H1 (cell line): Measurements from ENCODE around the gene IL13RA1. TPM values are rescaled to one million over a fixed set of nuclear protein-coding genes. Genes with fewer than 3 reads are reported as not detected.
"Not testable (repeated sequence)": the region's sequence is repeated elsewhere in the genome, so short reads cannot be mapped to it uniquely, and the experiment has no call there.

Experiments
- CTCF ChIA-PET: fragments of 300-600 bp; sonication (Branson Sonifier 250); formaldehyde crosslinking; loops from one replicate; lab custom pipeline; 2021; ENCODE audit not compliant: partially characterized antibody; lab: Charles Lee
- POLR2A ChIA-PET: fragments of 300-600 bp; sonication (Branson Sonifier 250); formaldehyde crosslinking; loops from one replicate; lab custom pipeline; 2021; ENCODE audit warnings: inconsistent platforms; ENCODE audit not compliant: partially characterized antibody; lab: Charles Lee
- DNase-seq, 2 experiments: peaks; one replicate each; pipeline versions ENCODE4 v3.0.0 to v3.0.0-alpha.2; 2010 to 2022; ENCODE audit warnings: low spot score in 2 of 2, low read depth in 1 of 2, mixed read lengths in 1 of 2
- FAIRE-seq: peaks from 2 replicates; lab custom pipeline; 2011; peaks lifted over from hg19 to GRCh38; lab: Jason Lieb, UNC
- H2AFZ ChIP-seq: 2 replicates; pipeline ENCODE4 v1.8.1; 2012; ENCODE audit warnings: low read length, inconsistent platforms
- H2AK5ac ChIP-seq: 2 replicates; pipeline ENCODE4 v1.6.1; 2013; ENCODE audit warnings: low read depth, low read length
- H2BK120ac ChIP-seq: replicated peaks from 2 replicates; pipeline ENCODE3; 2013; ENCODE audit warnings: low read depth, low read length, inconsistent platforms
- H2BK12ac ChIP-seq: 2 replicates; pipeline ENCODE4 v1.6.1; 2013; ENCODE audit warnings: low read depth, low read length
- H2BK15ac ChIP-seq: 2 replicates; pipeline ENCODE4 v1.6.1; 2013; ENCODE audit warnings: low read length
- H2BK20ac ChIP-seq: 2 replicates; pipeline ENCODE4 v1.6.1; 2013; ENCODE audit warnings: low read length
- H2BK5ac ChIP-seq: 2 replicates; pipeline ENCODE4 v1.6.1; 2013; ENCODE audit warnings: low read depth, low read length
- H3K14ac ChIP-seq: 2 replicates; pipeline ENCODE4 v1.6.1; 2013; ENCODE audit warnings: inconsistent platforms; ENCODE audit not compliant: insufficient read length
- H3K18ac ChIP-seq: 2 replicates; pipeline ENCODE4 v1.6.1; 2013; ENCODE audit warnings: low read length; ENCODE audit errors: extremely low read depth
- H3K23ac ChIP-seq: 2 replicates; pipeline ENCODE4 v1.6.1; 2013; ENCODE audit warnings: inconsistent platforms; ENCODE audit not compliant: insufficient read length
- H3K23me2 ChIP-seq: 2 replicates; pipeline ENCODE4 v1.6.1; 2013; ENCODE audit warnings: low read depth, low read length
- H3K27ac ChIP-seq: 2 replicates; pipeline ENCODE4 v1.6.1; 2011; ENCODE audit warnings: low read depth, low read length, inconsistent platforms
- H3K27me3 ChIP-seq, 4 experiments: replicated peaks in 1 of 4; 1 replicate in 1 of 4; 2 replicates in 3 of 4; pipeline versions ENCODE4 v1.6.1 to v1.8.1; 2011 to 2013; ENCODE audit warnings: low read length in 3 of 4, mild to moderate bottlenecking in 3 of 4, inconsistent platforms in 2 of 4, mixed read lengths in 2 of 4, moderate library complexity in 1 of 4; ENCODE audit not compliant: control insufficient read depth in 3 of 4, insufficient read depth in 3 of 4; ENCODE audit errors: extremely low read depth in 1 of 4
- H3K36me3 ChIP-seq, 4 experiments: 2 replicates each; pipeline versions ENCODE4 v1.6.1 to v1.8.1; 2011 to 2013; ENCODE audit warnings: mild to moderate bottlenecking in 4 of 4, low read length in 3 of 4, moderate library complexity in 2 of 4, control low read depth in 1 of 4, inconsistent platforms in 1 of 4; ENCODE audit not compliant: insufficient read depth in 4 of 4, control insufficient read depth in 2 of 4
- H3K4ac ChIP-seq: replicated peaks from 2 replicates; pipeline ENCODE3; 2013; ENCODE audit warnings: low read length, low read depth, mixed read lengths, inconsistent platforms; ENCODE audit not compliant: insufficient read length
- H3K4me1 ChIP-seq, 4 experiments: replicated peaks in 1 of 4; 1 replicate in 1 of 4; 2 replicates in 3 of 4; pipeline versions ENCODE4 v1.6.1 to v1.8.1; 2011 to 2013; ENCODE audit warnings: low read length in 3 of 4, inconsistent platforms in 2 of 4, mixed read lengths in 1 of 4; ENCODE audit not compliant: insufficient read depth in 4 of 4, control insufficient read depth in 3 of 4
- H3K4me2 ChIP-seq, 2 experiments: 2 replicates each; pipeline versions ENCODE4 v1.6.1 to v1.8.1; 2011 to 2013; ENCODE audit warnings: low read depth in 2 of 2, low read length in 2 of 2, control low read depth in 1 of 2, inconsistent platforms in 1 of 2, mild to moderate bottlenecking in 1 of 2; ENCODE audit not compliant: insufficient read depth in 1 of 2
- H3K4me3 ChIP-seq, 4 experiments: fragments of 200-600, 300-600 bp in 1 of 4; sonication (generic), shearing (Covaris generic), sonication (Bioruptor Twin) in 1 of 4; 2 replicates each; pipeline versions ENCODE4 v1.5.1 to v1.8.1; 2011 to 2016; ENCODE audit warnings: low read length in 4 of 4, low read depth in 3 of 4, control low read depth in 2 of 4, inconsistent platforms in 2 of 4, mild to moderate bottlenecking in 2 of 4, mixed read lengths in 1 of 4, moderate library complexity in 1 of 4; ENCODE audit not compliant: insufficient read depth in 2 of 4; ENCODE audit errors: extremely low read depth in 1 of 4
- H3K56ac ChIP-seq: replicated peaks from 2 replicates; pipeline ENCODE3; 2013; ENCODE audit warnings: low read depth, mild to moderate bottlenecking, mixed read lengths, low read length, inconsistent platforms; ENCODE audit not compliant: insufficient read length
- H3K79me1 ChIP-seq: 2 replicates; pipeline ENCODE4 v1.6.1; 2013; ENCODE audit warnings: low read depth, low read length, control low read depth
- H3K79me2 ChIP-seq, 2 experiments: 2 replicates each; pipeline versions ENCODE4 v1.6.1 to v1.8.1; 2012 to 2013; ENCODE audit warnings: low read length in 2 of 2, mild to moderate bottlenecking in 2 of 2, inconsistent platforms in 1 of 2; ENCODE audit not compliant: insufficient read depth in 2 of 2, control insufficient read depth in 1 of 2
- H3K9ac ChIP-seq, 4 experiments: replicated peaks in 1 of 4; 1 replicate in 1 of 4; 2 replicates in 3 of 4; pipeline versions ENCODE4 v1.6.1 to v1.8.1; 2011 to 2013; ENCODE audit warnings: low read depth in 3 of 4, low read length in 3 of 4, control low read depth in 2 of 4, mild to moderate bottlenecking in 2 of 4, moderate library complexity in 2 of 4, inconsistent platforms in 1 of 4; ENCODE audit errors: extremely low read depth in 1 of 4
- H3K9me3 ChIP-seq, 2 experiments: 2 replicates each; pipeline versions ENCODE4 v1.6.1 to v1.8.1; 2012 to 2013; ENCODE audit warnings: mild to moderate bottlenecking in 2 of 2, moderate library complexity in 2 of 2, control low read depth in 1 of 2, inconsistent platforms in 1 of 2, low read depth in 1 of 2, low read length in 1 of 2, mixed read lengths in 1 of 2; ENCODE audit not compliant: insufficient read depth in 2 of 2
- H4K20me1 ChIP-seq, 2 experiments: replicated peaks in 1 of 2; 2 replicates each; pipeline versions ENCODE3 to v1.8.1; 2011 to 2013; ENCODE audit warnings: inconsistent platforms in 2 of 2, low read length in 2 of 2, mild to moderate bottlenecking in 1 of 2; ENCODE audit not compliant: insufficient read depth in 2 of 2, control insufficient read depth in 1 of 2
- H4K5ac ChIP-seq: 2 replicates; pipeline ENCODE4 v1.6.1; 2013; ENCODE audit warnings: low read length, low read depth, mixed read lengths, inconsistent platforms; ENCODE audit not compliant: insufficient read length
- H4K8ac ChIP-seq: 2 replicates; pipeline ENCODE4 v1.8.0; 2013; ENCODE audit warnings: mild to moderate bottlenecking, moderate library complexity, low read length, inconsistent platforms; ENCODE audit not compliant: insufficient read depth; ENCODE audit errors: extremely low read depth
- H4K91ac ChIP-seq: replicated peaks from 2 replicates; pipeline ENCODE3; 2013; ENCODE audit warnings: low read length, mixed read lengths, inconsistent platforms; ENCODE audit not compliant: insufficient read length
- WGBS, 2 experiments: shearing (Covaris generic) in 1 of 2; methylation state at CpG; one replicate each; pipeline versions ENCODE4 v1.1.6 to v1.1.7; 2013 to 2015; ENCODE audit warnings: low lambda C conversion rate in 2 of 2, mixed read lengths in 2 of 2, inconsistent platforms in 1 of 2, low coverage in 1 of 2, missing lambda C conversion rate in 1 of 2; ENCODE audit not compliant: insufficient replicate concordance in 2 of 2, insufficient coverage in 1 of 2, insufficient read length in 1 of 2; ENCODE audit errors: extremely low coverage in 1 of 2, missing lambda C conversion rate in 1 of 2; 5-methylcytosine and 5-hydroxymethylcytosine counted together
- polyA plus RNA-seq, 7 experiments: library from polyadenylated mRNA; depleted of rRNA in 3 of 7; stranded (reverse) in 5 of 7; unstranded in 2 of 7; fragments of >200 nt in 5 of 7; fragments of 200-250 nt in 2 of 7; gene quantifications; 1 replicate in 5 of 7; 2 replicates in 1 of 7; 4 replicates in 1 of 7; pipeline versions ENCODE4 v1.2.1 to v1.2.3, GENCODE V29; 2011 to 2013; ENCODE audit warnings: missing spikeins in 2 of 7, mixed read lengths in 2 of 7
- total RNA-seq: library from RNA; stranded (reverse); fragmentation: NEBNext Ultra II Directional; extraction: Animal tissue kit (Norgen Biotek cat#: 25700); gene quantifications from 2 replicates; pipeline ENCODE4 v1.2.1, GENCODE V29; 2021

IL13RA1 gene
- total and polyA plus RNA-seq, 2 of the 8 experiments (the other 6 are each of a cell fraction or from before 2014, with no cell fraction given), result 3.3 to 9.4 TPM

GRCh38 chrX:118715917-118716316 is 11.5 kb upstream of the IL13RA1 start:
- H3K4me2 ChIP-seq, H3K4ac ChIP-seq, H4K20me1 ChIP-seq, H3K14ac ChIP-seq, H4K8ac ChIP-seq, POLR2A ChIA-PET, H3K27me3 ChIP-seq, H3K36me3 ChIP-seq, H4K91ac ChIP-seq, H4K5ac ChIP-seq, H3K23me2 ChIP-seq, H3K4me3 ChIP-seq, H2BK15ac ChIP-seq, H2BK5ac ChIP-seq, H2AFZ ChIP-seq, H3K9ac ChIP-seq, H3K4me1 ChIP-seq, DNase-seq, H3K27ac ChIP-seq, H3K56ac ChIP-seq, H3K79me1 ChIP-seq, H3K23ac ChIP-seq, H3K9me3 ChIP-seq, H2BK120ac ChIP-seq, H2BK20ac ChIP-seq, H2BK12ac ChIP-seq, H3K18ac ChIP-seq, H2AK5ac ChIP-seq, CTCF ChIA-PET, H3K79me2 ChIP-seq, FAIRE-seq: not testable (repeated sequence)
- 78% methylated on average over 7 of the region's 14 CpGs; no CpG with 5 or more reads in 1 of the 2 experiments for WGBS, 2 experiments

DNA sequence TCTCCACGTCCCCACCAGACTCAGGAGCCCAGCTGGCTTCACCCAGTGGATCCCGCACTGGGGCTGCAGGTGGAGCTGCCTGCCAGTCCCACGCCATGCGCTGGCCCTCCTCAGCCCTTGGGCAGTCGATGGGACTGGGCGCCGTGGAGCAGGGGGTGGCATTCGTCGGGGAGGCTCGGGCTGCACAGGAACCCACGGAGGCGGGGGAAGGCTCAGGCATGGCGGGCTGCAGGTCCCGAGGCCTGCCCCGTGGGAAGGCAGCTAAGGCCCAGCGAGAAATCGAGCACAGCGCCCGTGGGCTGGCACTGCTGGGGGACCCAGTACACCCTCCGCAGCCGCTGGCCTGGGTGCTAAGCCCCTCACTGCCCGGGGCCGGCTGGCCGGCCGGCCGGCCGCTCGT is 10.6 kb upstream of the IL13RA1 start:
- H3K23ac ChIP-seq, POLR2A ChIA-PET, FAIRE-seq: not testable (repeated sequence)

More for the DNA sequence above, 10.6 kb upstream of the IL13RA1 start:
- H4K91ac ChIP-seq, H3K18ac ChIP-seq, H3K56ac ChIP-seq, H3K27me3 ChIP-seq, H3K23me2 ChIP-seq, CTCF ChIA-PET, H2BK120ac ChIP-seq, H3K36me3 ChIP-seq, H3K4ac ChIP-seq, H3K79me1 ChIP-seq, H3K9ac ChIP-seq, H2AK5ac ChIP-seq, DNase-seq, H2BK5ac ChIP-seq, H2AFZ ChIP-seq, H2BK20ac ChIP-seq, H2BK15ac ChIP-seq, H3K4me1 ChIP-seq, H4K8ac ChIP-seq, H3K14ac ChIP-seq, H2BK12ac ChIP-seq, H4K20me1 ChIP-seq, H4K5ac ChIP-seq, H3K79me2 ChIP-seq, H3K4me3 ChIP-seq, H3K27ac ChIP-seq, H3K4me2 ChIP-seq, H3K9me3 ChIP-seq: not testable (repeated sequence)
- 91% methylated on average over 4 of the region's 28 CpGs; no CpG with 5 or more reads in 1 of the 2 experiments for WGBS, 2 experiments
